Measurements from ENCODE around the gene POU2F3.

GRCh38 chr11:120357620-120358019 is 117.7 kb downstream of the POU2F3 start:
- TF ChIP-seq CTCF (IDR thresholded peaks at IDR 0.05; ENCODE audit: low read depth, low read length), result no peak
- no peak for TF ChIP-seq EZH2phosphoT487 (IDR thresholded peaks at IDR 0.05; ENCODE audit: low read depth)
